ENCODE data around the gene CYGB. TPM values are rescaled to one million over a fixed set of nuclear protein-coding genes. Genes with fewer than 3 reads are reported as not detected.

CYGB gene
- total and polyA plus RNA-seq, 2 of the 13 experiments (the other 11 are each of a cell fraction or from before 2014, with no cell fraction given): 18.9 to 27.1 TPM

DNA sequence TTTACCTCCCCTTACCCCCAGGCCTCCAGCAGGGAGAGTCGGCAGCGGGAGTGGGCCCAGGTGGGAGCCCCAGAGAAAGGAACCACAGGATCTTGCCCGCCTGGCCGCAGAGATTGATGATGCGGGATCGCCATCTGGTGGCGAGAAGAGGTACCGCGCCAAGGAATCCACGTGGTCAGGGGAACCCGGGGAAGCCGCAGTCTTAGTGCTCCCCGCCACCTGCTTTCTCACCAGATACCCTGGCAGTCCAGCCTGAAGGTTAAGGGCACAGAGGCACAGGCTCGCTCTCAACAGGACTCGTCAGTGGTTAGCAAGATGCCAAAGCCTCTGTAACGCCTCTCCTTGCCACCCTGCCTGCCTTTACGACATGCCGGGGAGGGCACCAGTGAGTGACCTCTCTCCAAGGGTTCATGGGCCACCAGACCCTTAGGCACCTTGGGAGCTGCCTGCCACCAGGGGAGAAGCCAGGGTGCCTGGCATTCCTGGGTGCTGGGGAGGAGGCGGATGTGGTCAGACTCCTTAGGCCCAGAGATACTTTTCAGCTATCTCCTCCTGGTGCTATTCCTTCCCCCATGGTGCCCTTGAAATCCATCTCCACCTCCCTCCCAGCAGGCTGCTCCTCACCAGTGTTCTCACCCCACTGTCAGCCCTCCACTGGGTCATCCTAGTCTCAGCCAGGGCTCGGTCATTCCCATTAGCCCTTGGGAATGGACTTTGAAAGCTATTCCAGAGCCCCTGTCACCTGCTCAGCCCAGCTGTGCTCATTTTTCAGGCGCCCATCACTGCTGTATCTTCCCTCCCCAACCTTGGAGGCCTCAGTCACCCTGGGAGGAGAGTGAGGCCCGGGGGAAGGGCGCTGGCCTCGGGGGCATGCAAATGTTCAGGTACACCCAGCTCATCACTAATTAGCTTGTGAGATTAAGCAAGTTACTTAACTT is 30.8 kb downstream of the CYGB start (continued):
- no peak for TF ChIP-seq ZZZ3 (CRISPR knock-in tag; IDR thresholded peaks at IDR 0.05; ENCODE audit: borderline replicate concordance)
- TF ChIP-seq SRF (IDR thresholded peaks at IDR 0.05; ENCODE audit: low read depth, low read length): no peak
- TF ChIP-seq NFYC (CRISPR knock-in tag; IDR thresholded peaks at IDR 0.05): no peak
- no peak; the same call in 1 of the 2 replicates for TF ChIP-seq ZSCAN31 (CRISPR knock-in tag; IDR thresholded peaks at IDR 0.05; ENCODE audit: low read depth)
- no peak for TF ChIP-seq ZFYVE20 (CRISPR knock-in tag; IDR thresholded peaks at IDR 0.05; ENCODE audit: borderline replicate concordance, low read depth)
- no peak for TF ChIP-seq ARNT (IDR thresholded peaks at IDR 0.05)
- TF ChIP-seq BCL6 (CRISPR knock-in tag; IDR thresholded peaks at IDR 0.05): peak; percentile 42; the same call in 1 of the 2 replicates
- TF ChIP-seq ZBTB21 (CRISPR knock-in tag; IDR thresholded peaks at IDR 0.05): no peak
- TF ChIP-seq MBD4 (IDR thresholded peaks at IDR 0.05; ENCODE audit: borderline replicate concordance, low read length): no peak
- TF ChIP-seq TAF1 (CRISPR knock-in tag; IDR thresholded peaks at IDR 0.05): no peak
- TF ChIP-seq ZSCAN30 (CRISPR knock-in tag; IDR thresholded peaks at IDR 0.05): no peak
- TF ChIP-seq, protein P1, sequence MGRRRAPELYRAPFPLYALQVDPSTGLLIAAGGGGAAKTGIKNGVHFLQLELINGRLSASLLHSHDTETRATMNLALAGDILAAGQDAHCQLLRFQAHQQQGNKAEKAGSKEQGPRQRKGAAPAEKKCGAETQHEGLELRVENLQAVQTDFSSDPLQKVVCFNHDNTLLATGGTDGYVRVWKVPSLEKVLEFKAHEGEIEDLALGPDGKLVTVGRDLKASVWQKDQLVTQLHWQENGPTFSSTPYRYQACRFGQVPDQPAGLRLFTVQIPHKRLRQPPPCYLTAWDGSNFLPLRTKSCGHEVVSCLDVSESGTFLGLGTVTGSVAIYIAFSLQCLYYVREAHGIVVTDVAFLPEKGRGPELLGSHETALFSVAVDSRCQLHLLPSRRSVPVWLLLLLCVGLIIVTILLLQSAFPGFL (CRISPR knock-in tag; IDR thresholded peaks at IDR 0.05): no peak
- TF ChIP-seq MIER3 (CRISPR knock-in tag; IDR thresholded peaks at IDR 0.05; ENCODE audit: borderline replicate concordance): peak; percentile 74; the same call in 1 of the 2 replicates
- TF ChIP-seq LCORL (IDR thresholded peaks at IDR 0.05): no peak
- TF ChIP-seq LCORL (CRISPR knock-in tag; IDR thresholded peaks at IDR 0.05): 0 out of 2 replicates have a peak, but pooled peaks have one; percentile 28
- 0 out of 2 replicates have a peak, but pooled peaks have one; percentile 14 for TF ChIP-seq MAZ (IDR thresholded peaks at IDR 0.05; ENCODE audit: borderline replicate concordance, low read depth, low read length)
- TF ChIP-seq MAZ (CRISPR knock-in tag; IDR thresholded peaks at IDR 0.05; ENCODE audit: low read depth): peak; percentile 74; the same call in 1 of the 2 replicates
- TF ChIP-seq ZNF660 (CRISPR knock-in tag; IDR thresholded peaks at IDR 0.05; ENCODE audit: borderline replicate concordance, low read depth): no peak
- no peak for TF ChIP-seq DNMT1 (CRISPR knock-in tag; IDR thresholded peaks at IDR 0.05)
- TF ChIP-seq, protein P2, sequence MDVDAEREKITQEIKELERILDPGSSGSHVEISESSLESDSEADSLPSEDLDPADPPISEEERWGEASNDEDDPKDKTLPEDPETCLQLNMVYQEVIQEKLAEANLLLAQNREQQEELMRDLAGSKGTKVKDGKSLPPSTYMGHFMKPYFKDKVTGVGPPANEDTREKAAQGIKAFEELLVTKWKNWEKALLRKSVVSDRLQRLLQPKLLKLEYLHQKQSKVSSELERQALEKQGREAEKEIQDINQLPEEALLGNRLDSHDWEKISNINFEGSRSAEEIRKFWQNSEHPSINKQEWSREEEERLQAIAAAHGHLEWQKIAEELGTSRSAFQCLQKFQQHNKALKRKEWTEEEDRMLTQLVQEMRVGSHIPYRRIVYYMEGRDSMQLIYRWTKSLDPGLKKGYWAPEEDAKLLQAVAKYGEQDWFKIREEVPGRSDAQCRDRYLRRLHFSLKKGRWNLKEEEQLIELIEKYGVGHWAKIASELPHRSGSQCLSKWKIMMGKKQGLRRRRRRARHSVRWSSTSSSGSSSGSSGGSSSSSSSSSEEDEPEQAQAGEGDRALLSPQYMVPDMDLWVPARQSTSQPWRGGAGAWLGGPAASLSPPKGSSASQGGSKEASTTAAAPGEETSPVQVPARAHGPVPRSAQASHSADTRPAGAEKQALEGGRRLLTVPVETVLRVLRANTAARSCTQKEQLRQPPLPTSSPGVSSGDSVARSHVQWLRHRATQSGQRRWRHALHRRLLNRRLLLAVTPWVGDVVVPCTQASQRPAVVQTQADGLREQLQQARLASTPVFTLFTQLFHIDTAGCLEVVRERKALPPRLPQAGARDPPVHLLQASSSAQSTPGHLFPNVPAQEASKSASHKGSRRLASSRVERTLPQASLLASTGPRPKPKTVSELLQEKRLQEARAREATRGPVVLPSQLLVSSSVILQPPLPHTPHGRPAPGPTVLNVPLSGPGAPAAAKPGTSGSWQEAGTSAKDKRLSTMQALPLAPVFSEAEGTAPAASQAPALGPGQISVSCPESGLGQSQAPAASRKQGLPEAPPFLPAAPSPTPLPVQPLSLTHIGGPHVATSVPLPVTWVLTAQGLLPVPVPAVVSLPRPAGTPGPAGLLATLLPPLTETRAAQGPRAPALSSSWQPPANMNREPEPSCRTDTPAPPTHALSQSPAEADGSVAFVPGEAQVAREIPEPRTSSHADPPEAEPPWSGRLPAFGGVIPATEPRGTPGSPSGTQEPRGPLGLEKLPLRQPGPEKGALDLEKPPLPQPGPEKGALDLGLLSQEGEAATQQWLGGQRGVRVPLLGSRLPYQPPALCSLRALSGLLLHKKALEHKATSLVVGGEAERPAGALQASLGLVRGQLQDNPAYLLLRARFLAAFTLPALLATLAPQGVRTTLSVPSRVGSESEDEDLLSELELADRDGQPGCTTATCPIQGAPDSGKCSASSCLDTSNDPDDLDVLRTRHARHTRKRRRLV (CRISPR knock-in tag; IDR thresholded peaks at IDR 0.05): no peak
- peak; percentile 48 for TF ChIP-seq GATAD1 (CRISPR knock-in tag; IDR thresholded peaks at IDR 0.05)
- TF ChIP-seq, protein P3, sequence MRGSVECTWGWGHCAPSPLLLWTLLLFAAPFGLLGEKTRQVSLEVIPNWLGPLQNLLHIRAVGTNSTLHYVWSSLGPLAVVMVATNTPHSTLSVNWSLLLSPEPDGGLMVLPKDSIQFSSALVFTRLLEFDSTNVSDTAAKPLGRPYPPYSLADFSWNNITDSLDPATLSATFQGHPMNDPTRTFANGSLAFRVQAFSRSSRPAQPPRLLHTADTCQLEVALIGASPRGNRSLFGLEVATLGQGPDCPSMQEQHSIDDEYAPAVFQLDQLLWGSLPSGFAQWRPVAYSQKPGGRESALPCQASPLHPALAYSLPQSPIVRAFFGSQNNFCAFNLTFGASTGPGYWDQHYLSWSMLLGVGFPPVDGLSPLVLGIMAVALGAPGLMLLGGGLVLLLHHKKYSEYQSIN (CRISPR knock-in tag; IDR thresholded peaks at IDR 0.05; ENCODE audit: borderline replicate concordance): no peak
- peak; percentile 92 for TF ChIP-seq ZNF891 (CRISPR knock-in tag; IDR thresholded peaks at IDR 0.05)
- no peak for TF ChIP-seq NFE2L1 (CRISPR knock-in tag; IDR thresholded peaks at IDR 0.05; ENCODE audit: borderline replicate concordance)
